ENCODE results near the gene WDR49.

DNA sequence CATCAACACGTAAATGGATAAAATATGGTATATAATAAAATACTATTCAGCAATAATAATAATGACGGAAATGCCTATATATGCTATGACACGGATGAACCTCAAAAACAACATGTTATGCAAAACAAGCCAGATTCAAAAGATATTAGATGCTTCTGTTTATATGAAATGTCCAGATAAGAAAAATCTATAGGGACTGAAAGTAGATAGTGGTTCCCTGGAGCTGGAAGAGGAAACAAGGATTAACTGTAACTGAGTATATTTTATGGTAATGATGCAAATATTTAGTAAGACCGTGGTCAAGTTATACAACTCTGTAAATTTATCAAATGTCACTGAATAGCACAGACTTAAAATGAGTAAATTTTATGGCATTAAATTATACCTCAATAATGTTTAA, 25.8 kb upstream of the WDR49 start:
- TF ChIP-seq, protein P1, sequence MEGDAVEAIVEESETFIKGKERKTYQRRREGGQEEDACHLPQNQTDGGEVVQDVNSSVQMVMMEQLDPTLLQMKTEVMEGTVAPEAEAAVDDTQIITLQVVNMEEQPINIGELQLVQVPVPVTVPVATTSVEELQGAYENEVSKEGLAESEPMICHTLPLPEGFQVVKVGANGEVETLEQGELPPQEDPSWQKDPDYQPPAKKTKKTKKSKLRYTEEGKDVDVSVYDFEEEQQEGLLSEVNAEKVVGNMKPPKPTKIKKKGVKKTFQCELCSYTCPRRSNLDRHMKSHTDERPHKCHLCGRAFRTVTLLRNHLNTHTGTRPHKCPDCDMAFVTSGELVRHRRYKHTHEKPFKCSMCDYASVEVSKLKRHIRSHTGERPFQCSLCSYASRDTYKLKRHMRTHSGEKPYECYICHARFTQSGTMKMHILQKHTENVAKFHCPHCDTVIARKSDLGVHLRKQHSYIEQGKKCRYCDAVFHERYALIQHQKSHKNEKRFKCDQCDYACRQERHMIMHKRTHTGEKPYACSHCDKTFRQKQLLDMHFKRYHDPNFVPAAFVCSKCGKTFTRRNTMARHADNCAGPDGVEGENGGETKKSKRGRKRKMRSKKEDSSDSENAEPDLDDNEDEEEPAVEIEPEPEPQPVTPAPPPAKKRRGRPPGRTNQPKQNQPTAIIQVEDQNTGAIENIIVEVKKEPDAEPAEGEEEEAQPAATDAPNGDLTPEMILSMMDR (IDR thresholded peaks at IDR 0.05; ENCODE audit: low read length), result no peak
- TF ChIP-seq EZH2 (IDR thresholded peaks at IDR 0.05; ENCODE audit: borderline replicate concordance, low read length), result no peak
